NOMO-1 treated with dmso at 0.1 percent for 144 hours (cell line): ENCODE data around the gene STK32A.
"Not testable (repeated sequence)": the region's sequence is repeated elsewhere in the genome, so short reads cannot be mapped to it uniquely, and the experiment has no call there.

Experiments used
- DNase-seq: peaks from one replicate; lab custom pipeline; 2025; ENCODE audit not compliant: unreplicated experiment; lab: John Stamatoyannopoulos, UW

STK32A gene

GRCh38 chr5:147341345-147341744 is 106.5 kb downstream of the STK32A start:
- DNase-seq: no peak

GRCh38 chr5:147344861-147345260 is 110.0 kb downstream of the STK32A start:
- no peak for DNase-seq

- no peak for DNase-seq
These were observed 111.3 kb downstream of the STK32A start for GRCh38 chr5:147346006-147346561.

GRCh38 chr5:147348046-147348445 is 113.2 kb downstream of the STK32A start:
- no peak for DNase-seq

GRCh38 chr5:147348451-147348850 is 113.6 kb downstream of the STK32A start:
- DNase-seq: no peak

- no peak for DNase-seq
These were observed 114.4 kb downstream of the STK32A start for GRCh38 chr5:147349241-147349640.

GRCh38 chr5:147359101-147359500 is 124.3 kb downstream of the STK32A start:
- DNase-seq: no peak

GRCh38 chr5:147359581-147359980 is 124.8 kb downstream of the STK32A start:
- no peak for DNase-seq

GRCh38 chr5:147360816-147361215 is 126.0 kb downstream of the STK32A start:
- no peak for DNase-seq

GRCh38 chr5:147361441-147362175 is 126.8 kb downstream of the STK32A start:
- DNase-seq: no peak

GRCh38 chr5:147367381-147367780 is 132.6 kb downstream of the STK32A start:
- not testable (repeated sequence) for DNase-seq

- DNase-seq: no peak
These were observed 135.0 kb downstream of the STK32A start for GRCh38 chr5:147369742-147370374.

- no peak for DNase-seq
These were observed 136.5 kb downstream of the STK32A start for GRCh38 chr5:147371290-147371689.

- no peak for DNase-seq
These were observed 137.4 kb downstream of the STK32A start for GRCh38 chr5:147372191-147372590.

GRCh38 chr5:147373328-147373727 is 138.5 kb downstream of the STK32A start:
- no peak for DNase-seq

GRCh38 chr5:147375151-147375550 is 140.3 kb downstream of the STK32A start:
- peak; percentile 38 for DNase-seq

- no peak for DNase-seq
These were observed 142.9 kb downstream of the STK32A start for GRCh38 chr5:147377682-147378081.

GRCh38 chr5:147381555-147381954 is 146.7 kb downstream of the STK32A start:
- DNase-seq: no peak

GRCh38 chr5:147382776-147383175 is 147.9 kb downstream of the STK32A start:
- DNase-seq: no peak

- no peak for DNase-seq
These were observed 149.7 kb downstream of the STK32A start for GRCh38 chr5:147384346-147385193.

GRCh38 chr5:147387109-147387508 is 152.3 kb downstream of the STK32A start:
- no peak for DNase-seq
